Breast epithelium (tissue), 3 donors: ENCODE measurements around the gene C4orf17.
A peak's percentile ranks its signal among the peaks of the same experiment; 100 is the strongest.

Experiments
- CTCF ChIP-seq, 3 donors: fragments of 450-650 bp; IDR thresholded peaks; one replicate each; pipeline ENCODE4 v1.5.1; 2016 to 2017; ENCODE audit warnings: antibody characterized with exemption in 3 of 3, mild to moderate bottlenecking in 3 of 3, moderate library complexity in 3 of 3
- POLR2A ChIP-seq: fragments of 450-650 bp; IDR thresholded peaks from one replicate; pipeline ENCODE4 v1.6.1; 2016; ENCODE audit warnings: antibody characterized with exemption, mild to moderate bottlenecking, moderate library complexity
- POLR2AphosphoS5 ChIP-seq, 3 donors: sonication (generic); formaldehyde crosslinking; IDR thresholded peaks; one replicate each; pipeline ENCODE4 v1.6.1; 2017; ENCODE audit warnings: antibody characterized with exemption in 3 of 3

GRCh38 chr4:99563310-99564186 is 52.7 kb downstream of the C4orf17 start, which contains the start of gene TRMT10A:
- TF ChIP-seq POLR2AphosphoS5 (IDR thresholded peaks at IDR 0.05) (peak; percentile 85 to 94 (median 88)), CTCF (IDR thresholded peaks at IDR 0.05) (peak in 2 of 3 donors; percentile 8), POLR2A (peak; percentile 60)
